ENCODE results near the gene NHS.

The NHS gene

DNA sequence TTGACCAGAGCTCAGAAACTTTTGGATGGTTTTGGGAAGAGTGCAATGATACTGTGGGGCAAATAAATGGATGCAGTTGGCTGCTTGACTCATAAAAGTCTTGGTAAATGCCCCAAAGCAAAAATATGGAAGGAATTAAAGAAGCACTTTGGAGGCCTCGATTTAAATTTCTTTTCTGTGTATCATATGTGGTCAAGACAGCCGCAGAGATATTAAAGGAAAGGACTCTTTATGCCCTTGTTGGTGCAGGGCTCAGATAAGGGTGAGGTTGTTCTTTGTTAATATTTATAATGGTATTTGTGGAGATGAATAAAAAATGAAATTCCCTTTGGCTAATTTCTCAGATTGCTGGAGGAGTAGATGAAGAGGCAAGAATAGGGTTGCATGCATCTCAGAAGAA, 90.2 kb downstream of the NHS start:
- H3K27me3 ChIP-seq (ENCODE audit: insufficient read depth, poor library complexity, severe bottlenecking) = no peaks in the 10 kb centered on the region
- no peak for DNase-seq (ENCODE audit: low read depth in 1 of 2, low spot score in 1 of 2)
- no peak overlapping the region for H3K4me3 ChIP-seq (replicated peaks; ENCODE audit: insufficient read depth, low read length)
- no peak overlapping the region for H3K27ac ChIP-seq (replicated peaks)
- TF ChIP-seq, protein P1, sequence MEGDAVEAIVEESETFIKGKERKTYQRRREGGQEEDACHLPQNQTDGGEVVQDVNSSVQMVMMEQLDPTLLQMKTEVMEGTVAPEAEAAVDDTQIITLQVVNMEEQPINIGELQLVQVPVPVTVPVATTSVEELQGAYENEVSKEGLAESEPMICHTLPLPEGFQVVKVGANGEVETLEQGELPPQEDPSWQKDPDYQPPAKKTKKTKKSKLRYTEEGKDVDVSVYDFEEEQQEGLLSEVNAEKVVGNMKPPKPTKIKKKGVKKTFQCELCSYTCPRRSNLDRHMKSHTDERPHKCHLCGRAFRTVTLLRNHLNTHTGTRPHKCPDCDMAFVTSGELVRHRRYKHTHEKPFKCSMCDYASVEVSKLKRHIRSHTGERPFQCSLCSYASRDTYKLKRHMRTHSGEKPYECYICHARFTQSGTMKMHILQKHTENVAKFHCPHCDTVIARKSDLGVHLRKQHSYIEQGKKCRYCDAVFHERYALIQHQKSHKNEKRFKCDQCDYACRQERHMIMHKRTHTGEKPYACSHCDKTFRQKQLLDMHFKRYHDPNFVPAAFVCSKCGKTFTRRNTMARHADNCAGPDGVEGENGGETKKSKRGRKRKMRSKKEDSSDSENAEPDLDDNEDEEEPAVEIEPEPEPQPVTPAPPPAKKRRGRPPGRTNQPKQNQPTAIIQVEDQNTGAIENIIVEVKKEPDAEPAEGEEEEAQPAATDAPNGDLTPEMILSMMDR (IDR thresholded peaks at IDR 0.05; ENCODE audit: insufficient read depth, low read length) = no peak
- TF ChIP-seq, protein P2, sequence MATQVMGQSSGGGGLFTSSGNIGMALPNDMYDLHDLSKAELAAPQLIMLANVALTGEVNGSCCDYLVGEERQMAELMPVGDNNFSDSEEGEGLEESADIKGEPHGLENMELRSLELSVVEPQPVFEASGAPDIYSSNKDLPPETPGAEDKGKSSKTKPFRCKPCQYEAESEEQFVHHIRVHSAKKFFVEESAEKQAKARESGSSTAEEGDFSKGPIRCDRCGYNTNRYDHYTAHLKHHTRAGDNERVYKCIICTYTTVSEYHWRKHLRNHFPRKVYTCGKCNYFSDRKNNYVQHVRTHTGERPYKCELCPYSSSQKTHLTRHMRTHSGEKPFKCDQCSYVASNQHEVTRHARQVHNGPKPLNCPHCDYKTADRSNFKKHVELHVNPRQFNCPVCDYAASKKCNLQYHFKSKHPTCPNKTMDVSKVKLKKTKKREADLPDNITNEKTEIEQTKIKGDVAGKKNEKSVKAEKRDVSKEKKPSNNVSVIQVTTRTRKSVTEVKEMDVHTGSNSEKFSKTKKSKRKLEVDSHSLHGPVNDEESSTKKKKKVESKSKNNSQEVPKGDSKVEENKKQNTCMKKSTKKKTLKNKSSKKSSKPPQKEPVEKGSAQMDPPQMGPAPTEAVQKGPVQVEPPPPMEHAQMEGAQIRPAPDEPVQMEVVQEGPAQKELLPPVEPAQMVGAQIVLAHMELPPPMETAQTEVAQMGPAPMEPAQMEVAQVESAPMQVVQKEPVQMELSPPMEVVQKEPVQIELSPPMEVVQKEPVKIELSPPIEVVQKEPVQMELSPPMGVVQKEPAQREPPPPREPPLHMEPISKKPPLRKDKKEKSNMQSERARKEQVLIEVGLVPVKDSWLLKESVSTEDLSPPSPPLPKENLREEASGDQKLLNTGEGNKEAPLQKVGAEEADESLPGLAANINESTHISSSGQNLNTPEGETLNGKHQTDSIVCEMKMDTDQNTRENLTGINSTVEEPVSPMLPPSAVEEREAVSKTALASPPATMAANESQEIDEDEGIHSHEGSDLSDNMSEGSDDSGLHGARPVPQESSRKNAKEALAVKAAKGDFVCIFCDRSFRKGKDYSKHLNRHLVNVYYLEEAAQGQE (IDR thresholded peaks at IDR 0.05; ENCODE audit: insufficient replicate concordance, low read depth) = no peak
- TF ChIP-seq SPI1 (IDR thresholded peaks at IDR 0.05; ENCODE audit: borderline replicate concordance, low read depth) (no peak), POLR2AphosphoS5 (IDR thresholded peaks at IDR 0.05; ENCODE audit: low read depth) (no peak), GABPA (IDR thresholded peaks at IDR 0.05; ENCODE audit: low read depth) (no peak)

DNA sequence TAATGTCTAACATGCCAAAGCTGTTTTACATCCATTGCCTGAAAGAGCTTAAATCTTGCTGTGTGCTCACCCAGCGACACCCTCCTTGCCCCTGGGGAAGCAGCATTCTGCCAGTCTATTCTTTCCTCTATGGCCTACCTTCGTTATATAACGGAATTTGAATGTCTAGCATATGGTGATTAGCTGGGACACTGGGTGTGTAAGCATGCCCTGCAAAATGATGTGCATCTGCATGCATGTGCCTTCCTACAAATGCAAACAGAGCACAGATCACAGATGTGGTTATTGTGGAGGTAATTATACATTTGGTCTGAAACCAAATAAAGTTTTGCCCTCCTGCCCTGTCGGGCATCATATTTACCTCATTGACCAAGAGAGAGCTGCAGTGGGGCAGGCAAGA, 90.8 kb downstream of the NHS start:
- TF ChIP-seq POLR2AphosphoS5 (IDR thresholded peaks at IDR 0.05; ENCODE audit: low read depth) (no peak), GABPA (IDR thresholded peaks at IDR 0.05; ENCODE audit: low read depth) (no peak), SPI1 (IDR thresholded peaks at IDR 0.05; ENCODE audit: borderline replicate concordance, low read depth) (no peak)
- TF ChIP-seq, protein P1 (IDR thresholded peaks at IDR 0.05; ENCODE audit: insufficient read depth, low read length) = no peak
- TF ChIP-seq, protein P2 (IDR thresholded peaks at IDR 0.05; ENCODE audit: insufficient replicate concordance, low read depth) = no peak
- Histone ChIP-seq H3K4me3 (replicated peaks; ENCODE audit: insufficient read depth, low read length) (no peak overlapping the region), H3K27ac (replicated peaks) (no peak overlapping the region), H3K27me3 (ENCODE audit: insufficient read depth, poor library complexity, severe bottlenecking) (no peaks in the 10 kb centered on the region)
- DNase-seq (ENCODE audit: low read depth in 1 of 2, low spot score in 1 of 2) = no peak

DNA sequence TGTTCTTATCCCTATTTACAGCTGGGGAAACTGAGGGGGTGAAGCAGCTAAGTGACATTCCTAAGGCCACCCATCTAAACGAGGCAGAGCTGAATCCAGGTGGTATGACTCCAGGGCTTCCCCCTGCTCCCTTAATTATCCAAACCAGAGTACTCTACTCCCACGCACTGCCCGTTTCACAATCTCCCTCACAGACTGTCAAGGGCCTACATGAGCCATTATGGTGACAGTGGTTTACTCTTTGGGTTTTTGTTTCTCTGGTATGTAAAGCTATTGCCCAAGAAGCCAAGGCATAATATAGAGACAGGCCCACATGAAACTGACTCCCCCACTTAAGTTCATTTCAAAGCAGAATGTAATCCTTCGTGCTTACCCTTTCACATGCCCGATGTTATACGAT, 95.1 kb downstream of the NHS start:
- H3K4me3 ChIP-seq (replicated peaks; ENCODE audit: insufficient read depth, low read length) = no peak overlapping the region
- DNase-seq (ENCODE audit: low read depth in 1 of 2, low spot score in 1 of 2) = peak in 1 of 2 experiments; percentile 3
- no peak overlapping the region for H3K27ac ChIP-seq (replicated peaks)
- TF ChIP-seq, protein P1 (IDR thresholded peaks at IDR 0.05; ENCODE audit: insufficient read depth, low read length) = no peak
- TF ChIP-seq, protein P2 (IDR thresholded peaks at IDR 0.05; ENCODE audit: insufficient replicate concordance, low read depth) = no peak
- no peak for TF ChIP-seq SPI1 (IDR thresholded peaks at IDR 0.05; ENCODE audit: borderline replicate concordance, low read depth)
- no peak for TF ChIP-seq POLR2AphosphoS5 (IDR thresholded peaks at IDR 0.05; ENCODE audit: low read depth)
- no peak for TF ChIP-seq GABPA (IDR thresholded peaks at IDR 0.05; ENCODE audit: low read depth)
- no peaks in the 10 kb centered on the region for H3K27me3 ChIP-seq (ENCODE audit: insufficient read depth, poor library complexity, severe bottlenecking)
